SK-N-SH (cell line): ENCODE results near the gene SYNM. TPM values are rescaled to one million over a fixed set of nuclear protein-coding genes. Genes with fewer than 3 reads are reported as not detected.

Experiments
- CTCF ChIA-PET: fragments of 300-600, 350-600 bp; formaldehyde crosslinking; extraction: SDS; loops from one replicate; lab custom pipeline; 2021; lab: Yijun Ruan, JAX
- POLR2A ChIA-PET: fragments of 350-600 bp; sonication (Branson Sonifier 250); formaldehyde crosslinking; extraction: SDS; loops from one replicate; lab custom pipeline; 2020; ENCODE audit warnings: antibody characterized with exemption, inconsistent platforms; lab: Yijun Ruan, JAX
- DNase-seq: peaks from one replicate; pipeline ENCODE4 v3.0.0; 2012
- H2AFZ ChIP-seq: fragments of 200-600 bp; sonication (generic); 2 replicates; pipeline ENCODE4 v1.8.1; 2016; ENCODE audit warnings: antibody characterized with exemption, mild to moderate bottlenecking, low read depth
- H3F3A ChIP-seq: fragments of 200-600 bp; sonication (generic); replicated peaks from 2 replicates; pipeline ENCODE3; 2016; ENCODE audit warnings: antibody characterized with exemption, mild to moderate bottlenecking; ENCODE audit not compliant: insufficient read depth
- H3K27ac ChIP-seq, 2 experiments: fragments of 200-500 bp in 1 of 2; fragments of 200-600 bp in 1 of 2; sonication (Bioruptor generic) in 1 of 2; sonication (generic), shearing (Covaris generic) in 1 of 2; 2 replicates each; pipeline versions ENCODE4 v1.5.1 to v1.6.1; 2014 to 2016; ENCODE audit warnings: low read depth in 2 of 2, inconsistent platforms in 1 of 2, low read length in 1 of 2, mild to moderate bottlenecking in 1 of 2, mixed read lengths in 1 of 2
- H3K27me3 ChIP-seq: fragments of 200-600 bp; sonication (generic), shearing (Covaris generic); 2 replicates; pipeline ENCODE4 v1.6.1; 2016; ENCODE audit warnings: mixed run types; ENCODE audit not compliant: insufficient read depth
- H3K36me3 ChIP-seq, 2 experiments: fragments of 200-500 bp in 1 of 2; fragments of 200-600 bp in 1 of 2; sonication (Bioruptor generic) in 1 of 2; sonication (generic) in 1 of 2; replicated peaks in 1 of 2; 2 replicates each; pipeline versions ENCODE3 to v1.5.1; 2014 to 2016; ENCODE audit warnings: low read length in 1 of 2, mild to moderate bottlenecking in 1 of 2; ENCODE audit not compliant: insufficient read depth in 2 of 2, control insufficient read depth in 1 of 2
- H3K4me1 ChIP-seq, 2 experiments: fragments of 200-500 bp in 1 of 2; fragments of 200-600 bp in 1 of 2; sonication (Bioruptor generic) in 1 of 2; sonication (generic), shearing (Covaris generic) in 1 of 2; 2 replicates each; pipeline versions ENCODE4 v1.5.1 to v1.6.1; 2014 to 2016; ENCODE audit warnings: low read depth in 1 of 2, low read length in 1 of 2, mixed run types in 1 of 2; ENCODE audit not compliant: insufficient read depth in 2 of 2, control insufficient read depth in 1 of 2
- H3K4me2 ChIP-seq: fragments of 200-600 bp; sonication (generic), shearing (Covaris generic); 2 replicates; pipeline ENCODE4 v1.6.1; 2017; ENCODE audit warnings: mixed run types
- H3K4me3 ChIP-seq, 2 experiments: fragments of 200-500 bp in 1 of 2; fragments of 200-600 bp in 1 of 2; sonication (Bioruptor generic) in 1 of 2; sonication (generic), shearing (Covaris generic) in 1 of 2; 2 replicates each; pipeline versions ENCODE4 v1.5.1 to v1.8.1; 2014 to 2016; ENCODE audit warnings: low read depth in 2 of 2, inconsistent platforms in 1 of 2, low read length in 1 of 2, mild to moderate bottlenecking in 1 of 2, mixed read lengths in 1 of 2, moderate library complexity in 1 of 2
- H3K79me2 ChIP-seq: fragments of 200-600 bp; sonication (generic); 2 replicates; pipeline ENCODE4 v1.8.1; 2017; ENCODE audit warnings: mild to moderate bottlenecking; ENCODE audit not compliant: insufficient read depth
- H3K9ac ChIP-seq: fragments of 200-600 bp; sonication (generic); 2 replicates; pipeline ENCODE4 v1.6.1; 2017; ENCODE audit warnings: mixed run types
- H3K9me2 ChIP-seq: fragments of 200-600 bp; sonication (generic); 2 replicates; pipeline ENCODE4 v1.6.1; 2017; ENCODE audit warnings: mixed run types
- H3K9me3 ChIP-seq: fragments of 200-600 bp; sonication (generic); 2 replicates; pipeline ENCODE4 v1.6.1; 2017; ENCODE audit warnings: mixed run types, mild to moderate bottlenecking, moderate library complexity
- H4K20me1 ChIP-seq: fragments of 200-600 bp; sonication (generic); 2 replicates; pipeline ENCODE4 v1.6.1; 2017; ENCODE audit warnings: mild to moderate bottlenecking, mixed run types; ENCODE audit not compliant: insufficient read depth
- ELF1 ChIP-seq: IDR thresholded peaks from 2 replicates; pipeline ENCODE4 v1.4.0; 2012
- FOSL2 ChIP-seq: IDR thresholded peaks from 2 replicates; pipeline ENCODE4 v1.4.0; 2012; ENCODE audit warnings: low read depth, mild to moderate bottlenecking, moderate library complexity, borderline replicate concordance
- FOXJ3 ChIP-seq: sonication (generic); formaldehyde crosslinking; IDR thresholded peaks from 2 replicates; pipeline ENCODE4 v1.5.1; 2020; ENCODE audit warnings: mild to moderate bottlenecking, missing genetic modification reagents
- FOXM1 ChIP-seq: IDR thresholded peaks from 2 replicates; pipeline ENCODE4 v1.4.0; 2012; ENCODE audit warnings: low read depth, mild to moderate bottlenecking
- GABPA ChIP-seq: IDR thresholded peaks from 2 replicates; pipeline ENCODE4 v1.4.0; 2012; ENCODE audit warnings: low read depth, mild to moderate bottlenecking
- JUND ChIP-seq: IDR thresholded peaks from 2 replicates; pipeline ENCODE4 v1.4.0; 2012
- MEF2A ChIP-seq: IDR thresholded peaks from 2 replicates; pipeline ENCODE4 v1.4.0; 2012; ENCODE audit warnings: low read depth, borderline replicate concordance
- NFIC ChIP-seq: IDR thresholded peaks from 2 replicates; pipeline ENCODE4 v1.4.0; 2012; ENCODE audit warnings: borderline replicate concordance
- POLR2AphosphoS5 ChIP-seq: IDR thresholded peaks from 2 replicates; pipeline ENCODE4 v1.6.1; 2012; ENCODE audit warnings: low read depth, low read length
- RAD21 ChIP-seq: IDR thresholded peaks from 2 replicates; pipeline ENCODE4 v1.6.1; 2012; ENCODE audit warnings: mild to moderate bottlenecking, low read length
- RCOR1 ChIP-seq: fragments of 150-350 bp; IDR thresholded peaks from 2 replicates; pipeline ENCODE4 v1.6.1; 2017; ENCODE audit warnings: antibody characterized with exemption, low read length
- RXRA ChIP-seq: IDR thresholded peaks from 2 replicates; pipeline ENCODE4 v1.4.0; 2012; ENCODE audit warnings: low read depth, mild to moderate bottlenecking, borderline replicate concordance
- TAF1 ChIP-seq: IDR thresholded peaks from 2 replicates; pipeline ENCODE4 v1.6.1; 2012; ENCODE audit warnings: low read depth, mild to moderate bottlenecking, low read length, moderate library complexity, borderline replicate concordance
- TEAD4 ChIP-seq: IDR thresholded peaks from 2 replicates; pipeline ENCODE4 v1.4.0; 2012; ENCODE audit warnings: mild to moderate bottlenecking, borderline replicate concordance; ENCODE audit not compliant: insufficient read depth
- WGBS: methylation state at CpG from one replicate; pipeline ENCODE4 v1.1.6; 2017; ENCODE audit warnings: low lambda C conversion rate; 5-methylcytosine and 5-hydroxymethylcytosine counted together
- polyA plus RNA-seq, 3 experiments: library from polyadenylated mRNA; depleted of rRNA; stranded (reverse); fragments of >200 nt; gene quantifications; 2 replicates each; pipeline ENCODE4 v1.2.3, GENCODE V29; 2012
- TF ChIP-seq, protein P1 (sequence below): fragments of 150-350 bp; IDR thresholded peaks from 2 replicates; pipeline ENCODE4 v1.6.1; 2016; ENCODE audit warnings: mild to moderate bottlenecking, low read depth, low read length
- TF ChIP-seq, protein P2 (sequence below): IDR thresholded peaks from 2 replicates; pipeline ENCODE4 v1.4.0; 2012; ENCODE audit warnings: low read depth, borderline replicate concordance
- TF ChIP-seq, protein P3 (sequence below): fragments of 200-600 bp; sonication (generic); IDR thresholded peaks from 2 replicates; pipeline ENCODE4 v1.6.1; 2017; ENCODE audit warnings: antibody characterized with exemption, mild to moderate bottlenecking, moderate library complexity

SYNM gene
- polyA plus RNA-seq, 1 of the 3 experiments (the other 2 are of a cell fraction): 5.0 TPM

- DNase-seq: no peak
- POLR2A ChIA-PET: no interaction called here
- 94% methylated on average over 3 of the region's 3 CpGs for WGBS
Observed at GRCh38 chr15:99172989-99173388, 68.1 kb downstream of the SYNM start.

DNA sequence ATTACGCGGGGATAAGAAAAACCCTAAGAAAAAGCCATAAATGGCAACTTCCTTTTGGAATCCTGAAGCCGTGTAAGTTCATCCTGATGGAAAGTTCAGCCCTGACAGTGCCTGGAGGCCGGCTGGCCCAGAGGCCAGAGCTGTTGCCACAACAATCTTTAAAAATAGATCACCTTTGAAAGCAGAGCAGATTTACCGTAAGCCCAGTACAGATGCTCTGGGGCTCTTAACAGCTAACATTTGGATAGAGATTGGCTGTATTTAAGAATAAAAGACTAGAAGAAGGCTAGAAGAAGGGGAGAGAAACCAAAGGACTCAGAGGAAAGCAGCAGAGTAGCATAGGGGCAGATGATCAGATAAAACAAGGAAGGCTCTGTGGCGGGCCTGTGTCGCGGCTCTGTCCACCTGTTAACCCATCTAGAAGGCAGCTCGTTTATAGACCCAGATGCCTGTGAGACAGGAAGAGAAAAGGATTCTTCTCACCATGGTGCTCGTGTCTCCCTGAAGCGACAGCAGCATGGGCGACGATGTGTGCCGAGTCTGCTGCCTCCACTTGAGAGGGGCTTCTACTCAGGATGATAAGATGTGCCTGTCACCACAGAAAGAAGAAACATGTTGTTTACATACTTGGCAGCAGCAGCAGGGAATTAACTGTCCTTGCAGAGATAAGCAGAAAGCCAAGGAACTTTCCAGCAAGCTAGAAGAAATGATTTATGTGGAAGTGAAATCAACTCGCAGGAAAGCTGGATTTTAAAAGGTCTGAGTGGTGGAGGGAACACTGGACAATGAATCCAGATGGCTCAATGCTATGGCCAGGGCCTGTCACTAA is 69.9 kb downstream of the SYNM start:
- H3F3A ChIP-seq: peaks cover 8% of the 10 kb centered on the region
- no peaks in the 10 kb centered on the region for H3K9me2 ChIP-seq
- no peak overlapping the region for H2AFZ ChIP-seq
- TF ChIP-seq JUND (no peak), FOXJ3 (CRISPR knock-in tag) (no peak), FOXM1 (no peak), GABPA (no peak), FOSL2 (no peak)
- TF ChIP-seq, protein P1, sequence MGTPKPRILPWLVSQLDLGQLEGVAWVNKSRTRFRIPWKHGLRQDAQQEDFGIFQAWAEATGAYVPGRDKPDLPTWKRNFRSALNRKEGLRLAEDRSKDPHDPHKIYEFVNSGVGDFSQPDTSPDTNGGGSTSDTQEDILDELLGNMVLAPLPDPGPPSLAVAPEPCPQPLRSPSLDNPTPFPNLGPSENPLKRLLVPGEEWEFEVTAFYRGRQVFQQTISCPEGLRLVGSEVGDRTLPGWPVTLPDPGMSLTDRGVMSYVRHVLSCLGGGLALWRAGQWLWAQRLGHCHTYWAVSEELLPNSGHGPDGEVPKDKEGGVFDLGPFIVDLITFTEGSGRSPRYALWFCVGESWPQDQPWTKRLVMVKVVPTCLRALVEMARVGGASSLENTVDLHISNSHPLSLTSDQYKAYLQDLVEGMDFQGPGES: no peak
- TF ChIP-seq, protein P2, sequence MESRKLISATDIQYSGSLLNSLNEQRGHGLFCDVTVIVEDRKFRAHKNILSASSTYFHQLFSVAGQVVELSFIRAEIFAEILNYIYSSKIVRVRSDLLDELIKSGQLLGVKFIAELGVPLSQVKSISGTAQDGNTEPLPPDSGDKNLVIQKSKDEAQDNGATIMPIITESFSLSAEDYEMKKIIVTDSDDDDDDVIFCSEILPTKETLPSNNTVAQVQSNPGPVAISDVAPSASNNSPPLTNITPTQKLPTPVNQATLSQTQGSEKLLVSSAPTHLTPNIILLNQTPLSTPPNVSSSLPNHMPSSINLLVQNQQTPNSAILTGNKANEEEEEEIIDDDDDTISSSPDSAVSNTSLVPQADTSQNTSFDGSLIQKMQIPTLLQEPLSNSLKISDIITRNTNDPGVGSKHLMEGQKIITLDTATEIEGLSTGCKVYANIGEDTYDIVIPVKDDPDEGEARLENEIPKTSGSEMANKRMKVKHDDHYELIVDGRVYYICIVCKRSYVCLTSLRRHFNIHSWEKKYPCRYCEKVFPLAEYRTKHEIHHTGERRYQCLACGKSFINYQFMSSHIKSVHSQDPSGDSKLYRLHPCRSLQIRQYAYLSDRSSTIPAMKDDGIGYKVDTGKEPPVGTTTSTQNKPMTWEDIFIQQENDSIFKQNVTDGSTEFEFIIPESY: no peak
- TF ChIP-seq, all 33 proteins: peak for 0
- CTCF ChIA-PET: interaction anchor here (1.0 to 1.9 kb wide), 3 partner anchors 73 to 93 kb away, joined by 3 to 5 read pairs (median 3); no protein-coding TSS in a partner anchor
- H3K4me2 ChIP-seq: no peak overlapping the region
- WGBS: 86% methylated on average over 15 of the region's 15 CpGs
- no peak for DNase-seq
- no peaks in the 10 kb centered on the region for H4K20me1 ChIP-seq
- H3K9ac ChIP-seq: no peak overlapping the region
- H3K27ac ChIP-seq: no peak overlapping the region
- POLR2A ChIA-PET: no interaction called here
- H3K9me3 ChIP-seq: no peaks in the 10 kb centered on the region
- no peaks in the 10 kb centered on the region for H3K79me2 ChIP-seq
- peaks cover 16 to 17% of the 10 kb centered on the region in 2 experiments for H3K4me1 ChIP-seq
- no peak overlapping the region for H3K4me3 ChIP-seq
- H3K36me3 ChIP-seq: no peaks in the 10 kb centered on the region
- no peaks in the 10 kb centered on the region for H3K27me3 ChIP-seq

More at GRCh38 chr15:99172989-99173388, 68.1 kb downstream of the SYNM start:
- H3K4me1 ChIP-seq: peaks cover 16 to 23% of the 10 kb centered on the region in 2 experiments
- no peak overlapping the region for H3K4me2 ChIP-seq
- no peak overlapping the region for H3K4me3 ChIP-seq
- no peak overlapping the region for H3K9ac ChIP-seq
- CTCF ChIA-PET: interaction anchor here (1.2 kb wide), 1 partner anchor 67 kb away, joined by 8 read pairs; the partner anchor contains the start of gene SYNM
- H3K9me2 ChIP-seq: no peaks in the 10 kb centered on the region
- peaks cover 11% of the 10 kb centered on the region for H3F3A ChIP-seq
- no peak overlapping the region for H3K27ac ChIP-seq
- no peaks in the 10 kb centered on the region for H4K20me1 ChIP-seq
- no peak for TF ChIP-seq TAF1
- no peak for TF ChIP-seq TEAD4
- no peak for TF ChIP-seq RXRA
- TF ChIP-seq ELF1: no peak
- no peak for TF ChIP-seq FOXM1
- no peak for TF ChIP-seq RCOR1
- TF ChIP-seq, protein P3, sequence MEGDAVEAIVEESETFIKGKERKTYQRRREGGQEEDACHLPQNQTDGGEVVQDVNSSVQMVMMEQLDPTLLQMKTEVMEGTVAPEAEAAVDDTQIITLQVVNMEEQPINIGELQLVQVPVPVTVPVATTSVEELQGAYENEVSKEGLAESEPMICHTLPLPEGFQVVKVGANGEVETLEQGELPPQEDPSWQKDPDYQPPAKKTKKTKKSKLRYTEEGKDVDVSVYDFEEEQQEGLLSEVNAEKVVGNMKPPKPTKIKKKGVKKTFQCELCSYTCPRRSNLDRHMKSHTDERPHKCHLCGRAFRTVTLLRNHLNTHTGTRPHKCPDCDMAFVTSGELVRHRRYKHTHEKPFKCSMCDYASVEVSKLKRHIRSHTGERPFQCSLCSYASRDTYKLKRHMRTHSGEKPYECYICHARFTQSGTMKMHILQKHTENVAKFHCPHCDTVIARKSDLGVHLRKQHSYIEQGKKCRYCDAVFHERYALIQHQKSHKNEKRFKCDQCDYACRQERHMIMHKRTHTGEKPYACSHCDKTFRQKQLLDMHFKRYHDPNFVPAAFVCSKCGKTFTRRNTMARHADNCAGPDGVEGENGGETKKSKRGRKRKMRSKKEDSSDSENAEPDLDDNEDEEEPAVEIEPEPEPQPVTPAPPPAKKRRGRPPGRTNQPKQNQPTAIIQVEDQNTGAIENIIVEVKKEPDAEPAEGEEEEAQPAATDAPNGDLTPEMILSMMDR: no peak
- no peak for TF ChIP-seq JUND
- TF ChIP-seq POLR2AphosphoS5: no peak
- TF ChIP-seq MEF2A: no peak
- TF ChIP-seq FOSL2: no peak
- no peak for TF ChIP-seq NFIC
- TF ChIP-seq RAD21: no peak
- TF ChIP-seq, protein P1: no peak
- H3K9me3 ChIP-seq: no peaks in the 10 kb centered on the region
- no peaks in the 10 kb centered on the region for H3K79me2 ChIP-seq
- no peaks in the 10 kb centered on the region for H3K36me3 ChIP-seq
- no peaks in the 10 kb centered on the region for H3K27me3 ChIP-seq
- no peak overlapping the region for H2AFZ ChIP-seq
